Measurements from ENCODE around the gene COPB2.
A peak's percentile ranks its signal among the peaks of the same experiment; 100 is the strongest.

COPB2 gene

GRCh38 chr3:139380575-139380974 lies 8.9 kb downstream of the COPB2 start:
- H3K4me3 ChIP-seq (ENCODE audit: control insufficient read depth, low read depth, low read length) = no peak overlapping the region
- no peak for DNase-seq (ENCODE audit: low read depth)
- TF ChIP-seq CTCF (conservative IDR thresholded peaks at IDR 0.05; ENCODE audit: control insufficient read depth, insufficient read depth, low read depth, low read length) = no peak

GRCh38 chr3:139378587-139379241 lies 10.7 kb downstream of the COPB2 start:
- no peak for TF ChIP-seq CTCF (conservative IDR thresholded peaks at IDR 0.05; ENCODE audit: control insufficient read depth, insufficient read depth, low read depth, low read length)
- peak; percentile 36 for DNase-seq (ENCODE audit: low read depth)

GRCh38 chr3:139377378-139377777 lies 12.1 kb downstream of the COPB2 start:
- no peak for DNase-seq (ENCODE audit: low read depth)
- no peak for TF ChIP-seq CTCF (conservative IDR thresholded peaks at IDR 0.05; ENCODE audit: control insufficient read depth, insufficient read depth, low read depth, low read length)
- H3K4me3 ChIP-seq (ENCODE audit: control insufficient read depth, low read depth, low read length) = no peak overlapping the region

More at GRCh38 chr3:139378587-139379241, 10.7 kb downstream of the COPB2 start:
- H3K4me3 ChIP-seq (ENCODE audit: control insufficient read depth, low read depth, low read length) = no peak overlapping the region

- TF ChIP-seq CTCF (conservative IDR thresholded peaks at IDR 0.05; ENCODE audit: control insufficient read depth, insufficient read depth, low read depth, low read length) = no peak
- no peak overlapping the region for H3K4me3 ChIP-seq (ENCODE audit: control insufficient read depth, low read depth, low read length)
- DNase-seq (ENCODE audit: low read depth) = no peak
Observed at GRCh38 chr3:139374099-139374498, 15.3 kb downstream of the COPB2 start.

- no peak for TF ChIP-seq CTCF (conservative IDR thresholded peaks at IDR 0.05; ENCODE audit: control insufficient read depth, insufficient read depth, low read depth, low read length)
- no peak for DNase-seq (ENCODE audit: low read depth)
- no peak overlapping the region for H3K4me3 ChIP-seq (ENCODE audit: control insufficient read depth, low read depth, low read length)
Observed at GRCh38 chr3:139364549-139364948, 24.9 kb downstream of the COPB2 start.

- H3K4me3 ChIP-seq (ENCODE audit: control insufficient read depth, low read depth, low read length) = no peak overlapping the region
- TF ChIP-seq CTCF (conservative IDR thresholded peaks at IDR 0.05; ENCODE audit: control insufficient read depth, insufficient read depth, low read depth, low read length) = no peak
- DNase-seq (ENCODE audit: low read depth) = no peak
Observed at GRCh38 chr3:139361276-139361675, 28.2 kb downstream of the COPB2 start.
